Measurements from ENCODE around the gene PRRG2. TPM values are rescaled to one million over a fixed set of nuclear protein-coding genes. Genes with fewer than 3 reads are reported as not detected.

Gene PRRG2
- polyA plus RNA-seq, 1 of the 3 experiments (the other 2 are of a cell fraction): 0.44 TPM

DNA sequence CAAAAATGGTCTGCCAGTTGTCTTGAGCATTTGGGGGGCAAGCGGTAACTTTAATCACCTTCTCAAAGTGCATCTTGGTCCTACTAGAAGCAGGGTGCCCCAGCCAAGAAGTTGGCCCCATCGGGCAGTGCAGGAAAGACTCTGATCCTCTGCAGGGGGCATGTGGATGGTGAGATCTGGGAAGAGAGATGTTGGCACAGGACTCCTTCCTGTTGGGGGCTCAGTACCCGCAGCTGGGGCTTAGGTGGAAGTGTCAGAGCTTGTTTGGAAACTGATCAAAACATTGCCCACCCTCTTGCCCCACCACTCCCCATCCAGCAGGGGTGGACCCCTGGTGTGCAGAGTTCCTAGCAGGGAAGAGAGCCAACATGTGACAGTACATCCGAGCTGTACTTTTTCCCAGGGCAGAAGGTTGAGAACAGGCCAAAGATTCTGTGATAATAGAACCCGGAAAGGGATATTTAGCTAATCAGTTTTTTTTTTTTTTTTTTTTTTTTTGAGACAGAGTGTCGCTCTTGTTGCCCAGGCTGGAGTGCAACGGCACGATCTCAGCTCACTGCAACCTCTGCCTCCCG is 50.0 kb downstream of the PRRG2 start (continued):
- TF ChIP-seq EP300 (IDR thresholded peaks at IDR 0.05; ENCODE audit: borderline replicate concordance in 1 of 2, low read depth in 1 of 2, low read length in 1 of 2): no peak
- TF ChIP-seq, protein P1, sequence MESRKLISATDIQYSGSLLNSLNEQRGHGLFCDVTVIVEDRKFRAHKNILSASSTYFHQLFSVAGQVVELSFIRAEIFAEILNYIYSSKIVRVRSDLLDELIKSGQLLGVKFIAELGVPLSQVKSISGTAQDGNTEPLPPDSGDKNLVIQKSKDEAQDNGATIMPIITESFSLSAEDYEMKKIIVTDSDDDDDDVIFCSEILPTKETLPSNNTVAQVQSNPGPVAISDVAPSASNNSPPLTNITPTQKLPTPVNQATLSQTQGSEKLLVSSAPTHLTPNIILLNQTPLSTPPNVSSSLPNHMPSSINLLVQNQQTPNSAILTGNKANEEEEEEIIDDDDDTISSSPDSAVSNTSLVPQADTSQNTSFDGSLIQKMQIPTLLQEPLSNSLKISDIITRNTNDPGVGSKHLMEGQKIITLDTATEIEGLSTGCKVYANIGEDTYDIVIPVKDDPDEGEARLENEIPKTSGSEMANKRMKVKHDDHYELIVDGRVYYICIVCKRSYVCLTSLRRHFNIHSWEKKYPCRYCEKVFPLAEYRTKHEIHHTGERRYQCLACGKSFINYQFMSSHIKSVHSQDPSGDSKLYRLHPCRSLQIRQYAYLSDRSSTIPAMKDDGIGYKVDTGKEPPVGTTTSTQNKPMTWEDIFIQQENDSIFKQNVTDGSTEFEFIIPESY (IDR thresholded peaks at IDR 0.05; ENCODE audit: borderline replicate concordance, low read depth): no peak

- Histone ChIP-seq H3K4me2 (no peak overlapping the region), H3K4me1 (ENCODE audit: control insufficient read depth in 1 of 2, insufficient read depth in 2 of 2, low read depth in 1 of 2, low read length in 1 of 2) (peaks cover 7 to 10% of the 10 kb centered on the region in 2 experiments; a peak in 3 of 4 replicates), H3K9me3 (no peaks in the 10 kb centered on the region), H4K20me1 (ENCODE audit: insufficient read depth) (no peaks in the 10 kb centered on the region; the same call in 1 of the 2 replicates), H3K36me3 (replicated peaks in 1 of 2; ENCODE audit: control insufficient read depth in 1 of 2, insufficient read depth in 2 of 2, low read length in 1 of 2) (peaks cover 0 to 23% of the 10 kb centered on the region in 2 experiments), H3K4me3 (ENCODE audit: low read depth in 2 of 2, low read length in 1 of 2) (no peak overlapping the region), H3F3A (replicated peaks; ENCODE audit: insufficient read depth) (peaks cover 19% of the 10 kb centered on the region), H3K27ac (ENCODE audit: low read depth in 2 of 2, low read length in 1 of 2) (peak overlapping the region in 1 of 2 experiments; percentile 78; a peak in 2 of 4 replicates), H3K9me2 (no peaks in the 10 kb centered on the region), H3K79me2 (ENCODE audit: insufficient read depth) (0 out of 2 replicates have a peak, but pooled peaks cover 2% of the 10 kb centered on the region), H3K27me3 (ENCODE audit: insufficient read depth) (no peaks in the 10 kb centered on the region), H2AFZ (ENCODE audit: low read depth) (no peak overlapping the region), H3K9ac (no peak overlapping the region)
- DNase-seq: no peak
- POLR2A ChIA-PET: interaction anchor here (1.3 kb wide), 1 partner anchor 9 kb away, joined by 3 read pairs; the partner anchor contains the start of gene RRAS
- WGBS (ENCODE audit: low lambda C conversion rate): 83% methylated on average over 15 of the region's 19 CpGs
- no peak; the same call in 1 of the 2 replicates for TF ChIP-seq POLR2AphosphoS5 (IDR thresholded peaks at IDR 0.05; ENCODE audit: low read depth, low read length)
- no peak for TF ChIP-seq GABPA (IDR thresholded peaks at IDR 0.05; ENCODE audit: low read depth)
- no peak for TF ChIP-seq TCF12 (IDR thresholded peaks at IDR 0.05)
- TF ChIP-seq RCOR1 (IDR thresholded peaks at IDR 0.05; ENCODE audit: low read length): no peak
- no peak for TF ChIP-seq MEF2A (IDR thresholded peaks at IDR 0.05; ENCODE audit: borderline replicate concordance, low read depth)
- TF ChIP-seq, protein P2, sequence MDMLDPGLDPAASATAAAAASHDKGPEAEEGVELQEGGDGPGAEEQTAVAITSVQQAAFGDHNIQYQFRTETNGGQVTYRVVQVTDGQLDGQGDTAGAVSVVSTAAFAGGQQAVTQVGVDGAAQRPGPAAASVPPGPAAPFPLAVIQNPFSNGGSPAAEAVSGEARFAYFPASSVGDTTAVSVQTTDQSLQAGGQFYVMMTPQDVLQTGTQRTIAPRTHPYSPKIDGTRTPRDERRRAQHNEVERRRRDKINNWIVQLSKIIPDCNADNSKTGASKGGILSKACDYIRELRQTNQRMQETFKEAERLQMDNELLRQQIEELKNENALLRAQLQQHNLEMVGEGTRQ (IDR thresholded peaks at IDR 0.05; ENCODE audit: borderline replicate concordance, low read depth, low read length): no peak
- TF ChIP-seq SIN3A (IDR thresholded peaks at IDR 0.05; ENCODE audit: borderline replicate concordance, low read depth, low read length): no peak
- TF ChIP-seq RXRA (IDR thresholded peaks at IDR 0.05; ENCODE audit: borderline replicate concordance, low read depth): no peak
- TF ChIP-seq USF1 (IDR thresholded peaks at IDR 0.05; ENCODE audit: borderline replicate concordance, low read depth): no peak
- TF ChIP-seq CHD2 (IDR thresholded peaks at IDR 0.05; ENCODE audit: low read length, partially characterized antibody): no peak
- TF ChIP-seq TEAD4 (IDR thresholded peaks at IDR 0.05; ENCODE audit: borderline replicate concordance, insufficient read depth): no peak
- no peak for TF ChIP-seq EZH2phosphoT487 (IDR thresholded peaks at IDR 0.05; ENCODE audit: borderline replicate concordance, low read depth)
- TF ChIP-seq, protein P3, sequence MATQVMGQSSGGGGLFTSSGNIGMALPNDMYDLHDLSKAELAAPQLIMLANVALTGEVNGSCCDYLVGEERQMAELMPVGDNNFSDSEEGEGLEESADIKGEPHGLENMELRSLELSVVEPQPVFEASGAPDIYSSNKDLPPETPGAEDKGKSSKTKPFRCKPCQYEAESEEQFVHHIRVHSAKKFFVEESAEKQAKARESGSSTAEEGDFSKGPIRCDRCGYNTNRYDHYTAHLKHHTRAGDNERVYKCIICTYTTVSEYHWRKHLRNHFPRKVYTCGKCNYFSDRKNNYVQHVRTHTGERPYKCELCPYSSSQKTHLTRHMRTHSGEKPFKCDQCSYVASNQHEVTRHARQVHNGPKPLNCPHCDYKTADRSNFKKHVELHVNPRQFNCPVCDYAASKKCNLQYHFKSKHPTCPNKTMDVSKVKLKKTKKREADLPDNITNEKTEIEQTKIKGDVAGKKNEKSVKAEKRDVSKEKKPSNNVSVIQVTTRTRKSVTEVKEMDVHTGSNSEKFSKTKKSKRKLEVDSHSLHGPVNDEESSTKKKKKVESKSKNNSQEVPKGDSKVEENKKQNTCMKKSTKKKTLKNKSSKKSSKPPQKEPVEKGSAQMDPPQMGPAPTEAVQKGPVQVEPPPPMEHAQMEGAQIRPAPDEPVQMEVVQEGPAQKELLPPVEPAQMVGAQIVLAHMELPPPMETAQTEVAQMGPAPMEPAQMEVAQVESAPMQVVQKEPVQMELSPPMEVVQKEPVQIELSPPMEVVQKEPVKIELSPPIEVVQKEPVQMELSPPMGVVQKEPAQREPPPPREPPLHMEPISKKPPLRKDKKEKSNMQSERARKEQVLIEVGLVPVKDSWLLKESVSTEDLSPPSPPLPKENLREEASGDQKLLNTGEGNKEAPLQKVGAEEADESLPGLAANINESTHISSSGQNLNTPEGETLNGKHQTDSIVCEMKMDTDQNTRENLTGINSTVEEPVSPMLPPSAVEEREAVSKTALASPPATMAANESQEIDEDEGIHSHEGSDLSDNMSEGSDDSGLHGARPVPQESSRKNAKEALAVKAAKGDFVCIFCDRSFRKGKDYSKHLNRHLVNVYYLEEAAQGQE (IDR thresholded peaks at IDR 0.05; ENCODE audit: low read depth, low read length): no peak
- TF ChIP-seq ELF1 (IDR thresholded peaks at IDR 0.05): no peak
- no peak for TF ChIP-seq YY1 (IDR thresholded peaks at IDR 0.05; ENCODE audit: low read depth)
- TF ChIP-seq RAD21 (IDR thresholded peaks at IDR 0.05; ENCODE audit: low read length): no peak
- TF ChIP-seq JUND (IDR thresholded peaks at IDR 0.05): no peak
- no peak for TF ChIP-seq TAF1 (IDR thresholded peaks at IDR 0.05; ENCODE audit: borderline replicate concordance, low read depth, low read length)
- CTCF ChIA-PET: interaction anchor here (0.9 to 1.9 kb wide), 4 partner anchors 10 to 59 kb away, joined by 3 to 9 read pairs (median 4); partner anchors contain the start of genes CPT1C and SCAF1
Observed at GRCh38 chr19:49631610-49632192, 50.6 kb downstream of the PRRG2 start.

Data from SK-N-SH (cell line).